ENCODE measurements around the gene MATN1.
"Not testable (repeated sequence)": the region's sequence is repeated elsewhere in the genome, so short reads cannot be mapped to it uniquely, and the experiment has no call there.

MATN1 gene

GRCh38 chr1:30723331-30723755 is at the start of gene MATN1:
Gene MATN1 (minus strand): TSS chr1:30723585. CDS start chr1:30723551, 34 bp downstream.
- no peak for DNase-seq (ENCODE audit: low read depth)

- DNase-seq (ENCODE audit: low read depth), result no peak
These were observed 47.6 kb upstream of the MATN1 start for GRCh38 chr1:30771005-30771404.

GRCh38 chr1:30770150-30770549 is 46.8 kb upstream of the MATN1 start:
- DNase-seq (ENCODE audit: low read depth), result no peak

DNA sequence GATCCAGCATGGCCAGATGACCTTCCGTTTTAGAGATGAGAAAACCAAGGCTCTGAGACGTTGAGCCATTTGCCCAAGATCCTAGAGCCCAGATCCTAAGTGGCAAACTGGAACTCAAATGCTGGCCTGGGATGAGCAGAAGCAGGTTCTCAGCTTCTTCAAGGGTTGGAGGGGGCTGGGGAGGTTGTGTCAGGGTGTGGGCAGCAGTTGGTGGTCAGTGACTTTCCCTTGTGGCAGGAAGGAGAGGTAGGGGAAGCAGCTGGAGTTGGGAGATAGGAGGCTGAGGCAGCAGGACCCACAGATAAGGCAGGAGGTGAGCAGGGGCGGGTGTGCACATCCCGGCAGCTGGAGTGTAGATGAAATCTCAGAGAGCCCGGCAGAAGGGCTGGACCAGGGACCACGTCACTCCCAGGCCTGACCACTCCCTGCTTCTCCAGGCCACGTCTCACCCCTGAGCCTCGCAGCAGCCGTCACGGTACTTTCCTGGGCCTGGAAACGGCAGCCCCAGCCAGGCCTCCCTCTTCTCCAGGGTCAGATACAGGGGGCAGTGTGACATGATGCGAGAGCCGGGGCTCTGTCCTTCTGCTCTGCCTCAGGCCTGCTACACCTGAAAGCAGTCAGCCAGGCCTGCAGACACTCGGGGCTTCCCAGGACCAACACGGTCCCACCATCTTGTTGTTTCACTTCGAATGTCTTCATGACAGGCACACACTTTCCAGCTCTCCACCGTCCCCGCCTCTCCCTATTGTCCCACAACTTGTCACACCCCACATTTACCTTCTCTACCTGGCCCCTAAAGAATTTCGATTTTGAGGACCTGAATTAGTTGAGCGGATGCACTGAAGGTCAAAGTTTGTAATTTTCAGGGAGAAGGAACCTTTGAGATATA is 45.7 kb upstream of the MATN1 start:
- no peak for DNase-seq (ENCODE audit: low read depth)

GRCh38 chr1:30768159-30768829 is 44.9 kb upstream of the MATN1 start:
- DNase-seq (ENCODE audit: low read depth), result no peak

DNA sequence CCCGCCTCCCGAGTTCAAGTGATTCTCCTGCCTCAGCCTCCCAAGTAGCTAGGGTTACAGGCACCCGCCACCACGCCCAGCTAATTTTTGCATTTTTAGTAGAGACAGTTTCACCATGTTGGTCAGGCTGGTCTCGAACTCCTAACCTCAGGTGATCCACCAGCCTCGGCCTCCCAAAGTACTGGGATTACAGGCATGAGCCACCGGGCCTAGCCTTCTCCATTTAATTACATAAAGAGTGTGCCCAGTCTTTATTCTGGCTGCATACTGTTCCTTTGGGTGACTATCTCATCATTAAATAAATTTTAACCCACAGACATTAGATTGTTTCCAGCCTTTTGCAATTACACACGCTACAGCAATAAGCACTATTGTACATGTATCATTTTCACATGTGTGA is 43.6 kb upstream of the MATN1 start:
- not testable (repeated sequence) for DNase-seq (ENCODE audit: low read depth)

DNA sequence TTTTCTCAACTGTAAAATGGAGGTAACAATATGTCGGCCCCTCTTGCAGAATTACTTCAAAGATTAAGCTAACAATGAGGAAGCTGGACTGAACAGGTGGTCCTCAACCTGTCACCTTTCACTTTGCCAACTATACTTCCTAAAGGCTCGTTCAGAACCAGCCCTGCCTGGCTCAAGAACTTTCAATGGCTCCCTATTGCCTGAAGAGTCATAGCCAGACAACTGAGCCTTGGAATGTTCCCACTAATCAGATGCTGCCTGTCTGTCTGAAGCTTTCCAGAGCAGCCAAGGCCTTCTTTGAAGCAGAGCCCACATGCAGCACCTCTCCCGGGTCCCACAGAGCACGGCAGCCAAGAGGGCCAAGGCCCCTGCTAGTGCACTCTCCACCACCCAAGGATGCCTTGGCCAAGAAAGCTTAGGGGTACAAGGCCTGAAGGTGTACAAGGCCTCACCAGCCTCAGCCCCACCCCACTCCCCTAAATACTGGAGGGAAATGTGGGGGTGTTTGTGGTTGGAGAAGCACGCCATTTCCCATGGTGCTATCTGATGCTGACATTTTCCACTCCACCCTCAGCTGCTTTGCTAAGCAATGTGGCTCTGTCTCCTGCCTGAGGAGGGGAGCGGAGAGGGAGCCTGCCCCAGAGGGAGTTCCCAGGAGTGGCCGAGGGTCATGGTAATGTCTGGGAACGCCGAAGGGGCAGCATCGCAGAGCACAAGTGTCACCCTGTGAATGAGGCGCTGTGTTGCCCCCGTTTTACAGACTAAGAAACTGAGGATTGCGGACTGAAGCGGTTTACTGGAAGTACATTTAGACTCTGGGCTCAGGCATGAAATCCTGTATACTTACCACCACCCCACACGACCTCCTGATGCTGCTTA is 42.4 kb upstream of the MATN1 start:
- no peak for DNase-seq (ENCODE audit: low read depth)

GRCh38 chr1:30764939-30765555 is 41.7 kb upstream of the MATN1 start:
- DNase-seq (ENCODE audit: low read depth), result no peak

DNA sequence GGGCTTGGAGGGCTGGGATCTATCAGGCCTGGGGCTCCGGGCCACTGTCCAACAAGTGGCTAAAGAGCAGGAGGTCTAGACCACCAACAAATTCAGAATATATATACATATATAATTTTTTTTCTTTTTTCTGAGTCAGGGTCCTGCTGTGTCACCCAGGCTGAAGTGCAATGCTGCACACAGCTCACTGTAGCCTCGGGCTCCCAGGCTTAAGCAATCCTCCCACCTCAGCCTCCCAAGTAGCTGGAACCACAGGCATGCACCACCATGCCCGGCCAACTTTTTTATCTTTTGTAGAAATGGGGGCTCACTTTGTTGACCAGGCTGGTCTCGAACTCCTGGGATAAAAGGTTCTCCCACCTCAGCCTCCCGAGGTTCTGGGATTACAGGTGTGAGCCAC is 41.0 kb upstream of the MATN1 start:
- DNase-seq (ENCODE audit: low read depth), result no peak

- no peak for DNase-seq (ENCODE audit: low read depth)
These were observed 40.4 kb upstream of the MATN1 start for GRCh38 chr1:30763651-30764248.

DNA sequence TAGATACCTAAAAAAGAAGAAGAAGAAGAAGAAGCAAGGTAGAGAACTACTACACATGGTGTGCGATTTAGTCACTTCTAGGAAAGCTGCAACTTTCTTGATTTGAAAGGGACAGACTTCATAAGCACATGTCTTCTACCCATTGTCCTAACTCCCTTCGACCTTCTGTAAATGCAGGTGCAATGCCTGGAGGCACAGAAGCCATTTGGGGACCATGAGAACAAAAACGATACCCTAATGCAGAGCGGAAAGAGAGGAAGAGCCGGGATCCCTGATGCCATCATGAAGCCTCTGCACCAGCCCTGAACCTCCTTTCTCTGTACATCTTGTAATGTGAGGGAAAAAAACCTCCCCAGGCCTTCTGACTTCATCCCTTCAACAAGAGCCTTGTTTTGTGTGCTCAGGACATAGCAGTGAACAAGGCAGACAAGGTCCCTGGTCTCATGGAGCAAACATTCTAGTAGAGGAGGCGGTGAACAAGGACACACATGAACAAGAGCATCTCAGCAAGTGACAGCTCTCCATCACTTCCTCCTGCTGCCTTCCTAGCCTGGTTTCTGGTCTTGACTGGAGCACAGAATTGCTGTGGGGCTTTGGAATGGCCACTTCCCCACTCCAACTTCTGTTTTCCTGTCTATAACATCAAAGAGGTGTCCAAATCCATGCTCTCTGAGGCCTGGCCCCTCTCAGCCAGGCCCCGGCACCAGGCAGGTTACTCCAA is 39.7 kb upstream of the MATN1 start:
- DNase-seq (ENCODE audit: low read depth), result no peak

DNA sequence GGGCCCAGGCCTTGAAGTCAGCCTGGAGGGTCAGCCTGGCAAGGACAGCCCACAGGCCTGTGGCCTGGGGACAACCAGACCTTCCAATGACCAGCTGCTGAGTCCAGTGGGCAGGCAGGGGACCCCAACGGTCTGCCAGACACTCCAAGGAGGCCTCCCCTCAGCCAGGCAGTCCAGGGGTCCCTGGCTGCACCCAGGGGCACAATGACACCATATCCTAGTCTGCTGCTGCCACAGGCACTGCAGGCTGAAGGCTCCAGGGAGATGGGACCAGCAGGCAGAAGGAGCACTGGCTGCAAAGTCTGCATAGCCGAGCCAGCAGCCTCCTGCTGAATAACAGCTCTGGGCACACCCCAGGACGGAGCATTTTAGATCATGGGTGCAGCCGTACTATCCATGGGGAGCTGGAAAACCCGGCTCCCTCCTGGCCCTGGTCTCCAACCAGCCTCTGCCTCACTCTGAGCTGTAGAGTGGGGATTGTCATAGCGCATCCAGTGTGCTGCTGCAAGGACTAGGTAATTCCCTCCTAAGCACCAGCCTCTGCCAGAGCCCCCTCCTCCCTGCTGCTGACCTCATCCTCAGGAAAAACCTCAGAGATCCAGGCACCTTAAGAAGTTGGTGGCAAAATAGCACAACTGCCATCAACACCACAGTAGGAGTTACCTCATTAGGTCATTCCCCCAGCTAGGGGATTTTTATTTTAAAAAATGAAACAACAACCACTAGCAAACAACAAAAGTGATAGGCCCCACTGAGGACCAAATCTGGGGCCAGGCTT is 39.0 kb upstream of the MATN1 start:
- no peak for DNase-seq (ENCODE audit: low read depth)

- no peak for DNase-seq (ENCODE audit: low read depth)
These were observed 38.2 kb upstream of the MATN1 start for GRCh38 chr1:30761381-30762151.

DNA sequence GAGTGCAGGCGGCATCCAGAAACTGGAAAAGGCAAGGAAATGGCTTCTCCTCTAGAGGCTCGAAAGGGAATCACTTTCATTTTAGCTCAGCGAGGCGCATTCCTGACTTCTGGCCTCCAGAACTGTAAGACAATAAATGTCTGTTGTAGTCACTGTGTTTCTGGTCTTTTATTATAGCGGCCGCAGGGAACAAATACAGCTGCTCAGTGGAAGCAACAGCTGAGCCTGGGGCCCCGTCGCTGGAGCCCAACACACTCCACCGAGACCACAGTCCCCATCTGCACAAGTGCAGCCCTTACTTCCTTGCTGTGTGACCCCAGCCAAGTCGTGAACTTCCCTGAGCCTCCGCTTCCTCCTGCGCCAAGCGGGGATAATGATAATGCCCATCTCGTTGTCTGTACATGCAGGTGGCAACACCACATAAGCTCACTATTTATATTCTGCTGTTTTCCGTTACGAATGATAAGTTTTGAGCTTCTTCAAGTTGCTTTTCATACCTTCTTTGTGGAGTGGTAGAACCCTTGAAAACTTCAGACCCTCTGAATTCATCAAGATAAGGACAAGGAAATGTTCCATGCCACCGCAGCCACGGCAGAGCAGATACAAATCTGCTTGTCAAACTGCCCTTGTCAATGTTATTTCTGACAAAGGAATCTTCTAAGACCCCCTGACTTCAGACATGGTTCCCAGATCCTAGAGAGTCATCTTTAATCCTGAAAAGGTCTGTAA is 37.4 kb upstream of the MATN1 start:
- no peak for DNase-seq (ENCODE audit: low read depth)

GRCh38 chr1:30759718-30760281 is 36.4 kb upstream of the MATN1 start:
- peak; percentile 64 for DNase-seq (ENCODE audit: low read depth)

- DNase-seq (ENCODE audit: low read depth), result no peak
These were observed 35.5 kb upstream of the MATN1 start for GRCh38 chr1:30758785-30759380.

- DNase-seq (ENCODE audit: low read depth), result no peak
These were observed 34.8 kb upstream of the MATN1 start for GRCh38 chr1:30758121-30758688.
